HG02642 (cell line): ENCODE data around the gene LGALS4.
"Not testable (repeated sequence)": the region's sequence is repeated elsewhere in the genome, so short reads cannot be mapped to it uniquely, and the experiment has no call there.

Experiments
- ATAC-seq: cut with Tn5 transposase; IDR thresholded peaks from one replicate; pipeline ENCODE4 v1.9.1; 2021; ENCODE audit warnings: mild to moderate bottlenecking; ENCODE audit not compliant: unreplicated experiment, poor library complexity

The LGALS4 gene

GRCh38 chr19:38826856-38827551 is 14.3 kb upstream of the LGALS4 start:
- no peak for ATAC-seq

DNA sequence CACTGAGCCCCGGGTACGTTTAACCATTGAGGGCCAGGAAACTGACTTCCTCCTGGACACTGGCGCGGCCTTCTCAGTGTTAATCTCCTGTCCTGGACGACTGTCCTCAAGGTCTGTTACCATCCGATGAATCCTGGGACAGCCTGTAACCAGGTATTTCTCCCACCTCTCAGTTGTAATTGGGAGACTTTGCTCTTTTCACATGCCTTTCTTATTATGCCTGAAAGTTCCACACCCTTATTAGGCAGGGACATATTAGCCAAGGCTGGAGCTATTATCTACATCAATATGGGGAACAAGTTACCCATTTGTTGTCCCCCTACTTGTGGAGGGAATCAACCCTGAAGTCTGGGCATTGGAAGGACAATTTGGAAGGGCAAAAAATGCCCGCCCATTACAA is 13.2 kb upstream of the LGALS4 start:
- ATAC-seq, result not testable (repeated sequence)

DNA sequence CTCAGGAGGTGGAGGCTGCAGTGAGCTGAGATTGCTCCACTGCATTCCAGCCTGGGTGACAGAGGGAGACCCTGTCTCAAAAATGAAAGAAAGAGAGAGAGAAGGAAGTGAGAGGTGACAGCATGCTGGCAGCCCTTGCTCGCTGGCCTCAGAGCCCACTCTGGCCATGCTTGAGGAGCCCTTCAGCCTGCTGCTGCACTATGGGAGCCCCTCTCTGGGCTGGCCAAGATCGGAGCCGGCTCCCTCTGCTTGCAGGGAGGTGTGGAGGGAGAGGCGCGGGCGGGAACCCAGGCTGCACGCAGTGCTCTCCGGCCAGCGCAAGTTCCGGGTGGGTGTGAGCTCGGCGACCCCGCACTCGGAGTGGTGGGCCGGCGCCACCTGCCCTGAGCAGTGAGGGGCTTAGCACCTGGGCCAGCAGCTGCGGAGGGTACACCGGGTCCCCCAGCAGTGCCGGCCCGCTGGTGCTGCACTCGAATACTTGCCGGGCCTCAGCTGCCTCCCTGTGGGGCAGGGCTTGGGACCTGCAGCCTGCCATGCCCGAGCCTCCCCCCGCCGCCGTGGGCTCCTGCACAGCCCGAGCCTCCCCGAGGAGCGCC is 8.6 kb upstream of the LGALS4 start:
- not testable (repeated sequence) for ATAC-seq

- no peak for ATAC-seq
These were observed 6.6 kb upstream of the LGALS4 start for GRCh38 chr19:38819231-38819920.

- ATAC-seq, result no peak
These were observed 4.3 kb upstream of the LGALS4 start for GRCh38 chr19:38817081-38817480.

DNA sequence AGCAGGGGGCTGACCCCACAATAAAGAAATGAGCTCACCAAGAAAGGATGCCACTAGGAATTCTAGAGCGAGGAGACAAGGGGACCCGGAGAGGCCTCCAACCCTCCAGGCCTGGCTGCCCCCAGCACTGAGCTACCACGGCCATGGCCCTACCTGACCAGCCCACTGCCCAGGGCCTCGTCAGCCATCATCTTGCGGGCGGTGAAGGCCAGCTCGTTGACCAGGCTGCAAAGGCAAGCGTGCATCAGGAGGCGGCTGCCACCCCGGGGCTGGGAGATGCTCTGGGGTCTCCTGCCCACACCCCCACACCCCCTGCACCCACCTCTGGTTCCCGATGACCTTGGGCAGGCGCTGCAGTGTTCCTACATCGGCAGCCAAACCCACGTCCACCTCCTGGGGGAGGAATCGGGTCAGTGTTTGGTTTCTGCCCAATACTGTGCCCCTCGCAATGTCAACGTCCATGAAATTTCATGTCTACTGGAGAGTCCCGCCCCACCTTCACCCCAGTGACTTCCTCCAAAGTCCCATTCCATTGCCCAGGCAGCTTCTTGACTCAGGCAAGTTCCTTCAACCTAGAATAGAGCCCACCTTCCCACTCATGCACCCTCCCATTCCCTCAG is 3.5 kb upstream of the LGALS4 start:
- no peak for ATAC-seq

DNA sequence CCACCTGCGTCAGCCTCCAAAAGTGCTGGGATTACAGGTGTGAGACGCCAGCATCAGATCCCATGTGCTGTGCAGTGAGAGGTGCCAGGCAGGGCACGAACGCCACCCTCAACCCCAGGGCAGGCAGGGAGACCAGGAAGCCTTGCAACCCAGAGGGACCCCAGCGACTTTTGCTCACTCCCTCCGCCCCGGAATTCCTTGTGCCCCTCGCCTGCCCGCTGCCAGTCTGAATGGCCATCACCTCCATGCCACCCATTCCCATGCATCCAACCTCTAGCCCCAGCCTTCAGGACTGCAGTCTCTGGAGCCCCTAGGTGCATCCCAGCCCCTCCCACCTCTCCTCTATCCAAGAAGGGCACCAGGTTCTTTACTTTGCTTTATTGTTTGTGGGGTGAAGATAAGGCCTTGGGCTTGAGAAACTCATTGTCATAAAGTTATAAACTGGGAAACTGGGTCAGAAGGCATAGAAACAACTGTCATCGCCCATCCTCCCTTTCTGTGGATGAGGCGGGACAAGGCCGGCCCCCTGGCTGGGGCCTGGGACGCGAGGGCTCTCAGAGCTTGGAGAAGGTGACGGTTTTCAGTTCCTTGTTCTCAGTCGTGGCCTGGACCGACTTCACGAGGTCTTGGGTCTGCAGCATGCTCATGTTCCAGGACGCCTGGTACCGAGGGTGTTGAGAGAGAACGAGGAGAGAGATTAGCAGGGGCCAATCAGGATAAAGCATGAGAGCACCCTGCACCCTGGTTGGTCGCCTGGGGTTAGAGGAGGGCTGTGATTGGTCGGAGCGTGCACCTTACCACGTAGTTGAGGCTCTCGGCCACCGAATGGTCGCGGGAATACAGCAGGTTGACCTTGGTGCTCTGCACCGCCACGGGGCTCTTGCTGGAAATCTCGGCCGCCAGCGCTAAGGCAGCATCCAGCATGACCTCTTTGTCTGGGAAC is 2.6 kb upstream of the LGALS4 start:
- no peak for ATAC-seq

GRCh38 chr19:38813932-38814331 is 1.2 kb upstream of the LGALS4 start:
- not testable (repeated sequence) for ATAC-seq

DNA sequence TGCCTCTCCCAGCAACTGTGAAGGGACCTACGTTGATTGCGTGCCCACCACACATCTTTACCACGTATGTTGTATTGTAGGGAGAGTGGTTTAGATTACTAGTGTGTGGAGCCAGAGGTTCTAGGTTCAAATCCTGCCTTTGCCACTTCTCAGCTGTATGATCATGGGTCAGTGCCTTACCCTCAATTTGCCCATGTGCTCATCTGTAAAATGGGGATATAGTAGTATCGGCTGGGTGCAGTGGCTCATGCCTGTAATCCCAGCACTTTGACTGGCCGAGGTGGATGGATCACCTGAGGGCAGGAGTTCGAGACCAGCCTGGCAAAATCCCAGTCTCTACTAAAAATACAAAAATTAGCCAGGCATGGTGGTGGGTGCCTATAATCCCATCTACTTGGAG is 578 bp upstream of the LGALS4 start:
- no peak for ATAC-seq

DNA sequence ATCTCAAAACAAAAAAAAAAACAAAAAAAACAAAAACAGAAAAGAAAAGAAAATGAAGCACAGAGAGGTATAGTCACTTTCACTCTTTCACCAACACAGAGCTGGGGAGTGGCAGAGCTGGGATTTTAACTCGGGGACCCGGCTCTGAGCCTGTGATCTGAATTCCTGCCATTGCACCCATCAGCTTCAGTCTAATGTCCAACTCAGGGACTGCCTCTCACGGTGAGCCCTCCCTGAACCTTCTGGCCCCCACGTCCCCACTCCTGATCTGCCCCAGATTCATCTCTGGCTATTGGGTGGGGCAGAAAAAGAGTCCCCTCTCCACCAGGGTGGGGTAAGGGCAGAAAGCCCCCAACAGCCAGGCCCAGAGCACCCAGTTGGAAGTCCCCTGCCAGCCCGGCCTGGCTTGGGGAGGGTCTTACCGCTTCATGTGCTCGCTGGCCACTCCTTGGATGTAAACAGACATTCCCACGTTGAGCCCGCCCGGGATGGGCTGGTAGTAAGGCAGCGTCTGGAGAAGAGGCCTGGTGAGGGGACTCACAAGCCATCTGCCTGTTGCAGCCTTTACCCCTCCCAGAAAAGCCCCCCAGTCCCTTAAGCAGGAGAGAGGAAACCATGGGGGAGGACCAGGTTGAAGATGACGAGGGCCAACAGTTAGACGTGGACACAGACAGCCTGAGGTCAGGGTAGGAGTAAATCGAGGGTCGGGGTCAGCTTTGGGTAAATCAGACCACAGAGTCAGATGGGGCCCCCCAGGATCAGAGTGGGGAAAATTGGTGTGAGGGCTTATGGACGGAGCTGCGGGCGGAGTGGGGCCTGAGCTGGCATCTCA is 520 bp downstream of the LGALS4 start:
- no peak for ATAC-seq

DNA sequence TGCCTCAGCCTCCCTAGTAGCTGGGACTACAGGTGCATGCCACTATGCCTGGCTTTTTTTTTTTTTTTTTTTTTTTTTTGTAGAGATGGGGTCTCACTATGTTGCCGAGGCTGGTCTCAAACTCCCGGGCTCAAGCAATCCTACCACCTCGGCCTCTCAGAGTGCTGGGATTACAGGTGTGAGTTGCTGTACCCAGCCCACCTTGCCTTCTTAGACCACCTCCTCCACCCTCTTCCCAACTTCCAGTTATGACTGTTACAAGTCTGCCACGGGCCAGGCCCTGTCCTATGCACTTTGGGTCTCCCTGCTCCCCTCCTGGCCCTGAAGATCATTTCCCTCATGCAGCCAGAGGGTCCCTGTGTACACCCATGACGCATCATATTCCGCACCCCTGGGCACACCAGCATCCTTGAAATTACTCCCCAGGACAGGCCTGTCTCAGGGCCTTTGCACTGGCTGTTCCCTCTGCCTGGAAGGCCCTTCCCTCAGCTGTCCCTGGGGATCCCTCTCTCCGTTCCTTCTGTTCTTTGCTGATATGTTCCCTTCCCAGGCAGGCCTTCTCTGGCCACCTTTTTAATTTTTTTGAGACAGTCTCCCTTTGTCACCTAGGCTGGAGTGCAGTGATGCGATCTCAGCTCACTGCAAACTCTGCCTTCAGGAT is 3.0 kb downstream of the LGALS4 start:
- ATAC-seq, result no peak

- ATAC-seq, result no peak
These were observed 4.0 kb downstream of the LGALS4 start for GRCh38 chr19:38808741-38809140.

- ATAC-seq, result not testable (repeated sequence)
These were observed 5.2 kb downstream of the LGALS4 start for GRCh38 chr19:38807374-38808098.

- no peak for ATAC-seq
These were observed 6.4 kb downstream of the LGALS4 start for GRCh38 chr19:38806371-38806770.

- no peak for ATAC-seq
These were observed 7.6 kb downstream of the LGALS4 start for GRCh38 chr19:38805180-38805579.

DNA sequence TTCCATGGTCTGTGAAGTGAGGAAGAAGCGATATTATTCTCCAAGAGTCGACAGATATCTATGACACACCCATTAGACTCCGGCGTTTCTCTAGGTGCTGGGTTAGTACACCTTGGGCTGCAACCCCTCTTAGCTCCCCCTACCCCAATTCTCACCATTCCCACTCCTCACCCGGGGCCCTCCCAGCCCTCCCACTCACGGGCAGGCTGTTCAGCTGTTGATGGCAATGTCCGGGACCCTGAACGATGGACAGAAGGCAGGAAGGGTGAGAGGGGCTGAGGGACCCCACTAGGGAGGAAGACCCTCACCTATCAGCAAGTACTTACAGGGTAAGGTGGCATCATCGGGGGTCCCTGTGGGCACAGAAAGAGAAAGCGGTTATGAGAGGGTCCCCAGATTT is 9.2 kb downstream of the LGALS4 start:
- ATAC-seq, result no peak

- ATAC-seq, result no peak
These were observed 11.2 kb downstream of the LGALS4 start for GRCh38 chr19:38801359-38802095.
